Transverse colon (tissue), 4 donors: Measurements from ENCODE around the gene GALNT9. TPM values are rescaled to one million over a fixed set of nuclear protein-coding genes. Genes with fewer than 3 reads are reported as not detected.

Experiments
- DNase-seq: peaks from one replicate; pipeline ENCODE4 v3.0.0-alpha.2; 2019
- H3K27ac ChIP-seq, 4 donors: fragments of 200-600 bp; sonication (generic); 2 replicates each; pipeline ENCODE4 v1.5.1; 2016 to 2018; ENCODE audit warnings: inconsistent platforms in 4 of 4
- H3K27me3 ChIP-seq: fragments of 200-600 bp; sonication (generic); 2 replicates; pipeline ENCODE4 v1.5.1; 2017; ENCODE audit warnings: inconsistent platforms
- H3K36me3 ChIP-seq, 4 donors: fragments of 200-600 bp; sonication (generic); 2 replicates each; pipeline ENCODE4 v1.5.1; 2017 to 2019; ENCODE audit warnings: inconsistent platforms in 4 of 4
- H3K4me1 ChIP-seq, 4 donors: fragments of 200-600 bp; sonication (generic); 2 replicates each; pipeline ENCODE4 v1.5.1; 2017 to 2020; ENCODE audit warnings: inconsistent platforms in 4 of 4
- H3K4me3 ChIP-seq, 4 donors: fragments of 200-600 bp; sonication (generic); 1 replicate in 1 of 4; 2 replicates in 3 of 4; pipeline versions ENCODE4 v1.5.1 to v1.6.1; 2017 to 2019; ENCODE audit warnings: inconsistent platforms in 4 of 4
- H3K9me3 ChIP-seq, 2 donors: fragments of 200-600 bp; sonication (generic); 2 replicates each; pipeline ENCODE4 v1.5.1; 2017 to 2019; ENCODE audit warnings: inconsistent platforms in 2 of 2
- EP300 ChIP-seq: sonication (generic); formaldehyde crosslinking; IDR thresholded peaks from one replicate; pipeline ENCODE4 v1.6.1; 2017; ENCODE audit warnings: antibody characterized with exemption, low read depth
- POLR2A ChIP-seq: fragments of 450-650 bp; IDR thresholded peaks from one replicate; pipeline ENCODE4 v1.6.1; 2016; ENCODE audit warnings: antibody characterized with exemption, mild to moderate bottlenecking, moderate library complexity
- POLR2AphosphoS5 ChIP-seq, 3 donors: sonication (generic); formaldehyde crosslinking; IDR thresholded peaks; one replicate each; pipeline ENCODE4 v1.6.1; 2016; ENCODE audit warnings: antibody characterized with exemption in 3 of 3
- WGBS, 2 donors: methylation state at CpG; one replicate each; pipeline ENCODE4 v1.1.5; 2018; ENCODE audit warnings: low coverage in 1 of 2; 5-methylcytosine and 5-hydroxymethylcytosine counted together
- in situ Hi-C, 4 donors: fragments of 200-750 bp; cut with MboI; loops; one replicate each; pipeline versions ENCODE4 v1.15.0 to v1.15.1; 2017; ENCODE audit warnings: low sequenced_read_pairs in 3 of 4, low pct_ligation_motif_present in 1 of 4, low pct_unique_long_range_greater_than_20kb in 1 of 4
- intact Hi-C: fragments of 100-400 bp; cut with DNase I; formaldehyde crosslinking; loops from one replicate; pipeline ENCODE4 v1.15.1; 2023; ENCODE audit warnings: low total_unique reads
- total RNA-seq, 4 donors: library from RNA; depleted of rRNA; stranded (reverse); fragments of >200 nt; gene quantifications; one replicate each; pipeline ENCODE4 v1.1.0, GENCODE V29; 2016
- TF ChIP-seq, protein P1 (sequence below), 5 experiments: fragments of 200-600 bp in 3 of 5; fragments of 450-650 bp in 2 of 5; sonication (generic) in 3 of 5; IDR thresholded peaks; 1 replicate in 2 of 5; 2 replicates in 3 of 5; pipeline ENCODE4 v1.5.1; 2016 to 2017; ENCODE audit warnings: antibody characterized with exemption in 5 of 5, inconsistent platforms in 3 of 5, mild to moderate bottlenecking in 2 of 5, moderate library complexity in 1 of 5

The GALNT9 gene
- total RNA-seq, 4 donors from 2014 or later = 0.82 to 4.5 TPM; not detected in 2

DNA sequence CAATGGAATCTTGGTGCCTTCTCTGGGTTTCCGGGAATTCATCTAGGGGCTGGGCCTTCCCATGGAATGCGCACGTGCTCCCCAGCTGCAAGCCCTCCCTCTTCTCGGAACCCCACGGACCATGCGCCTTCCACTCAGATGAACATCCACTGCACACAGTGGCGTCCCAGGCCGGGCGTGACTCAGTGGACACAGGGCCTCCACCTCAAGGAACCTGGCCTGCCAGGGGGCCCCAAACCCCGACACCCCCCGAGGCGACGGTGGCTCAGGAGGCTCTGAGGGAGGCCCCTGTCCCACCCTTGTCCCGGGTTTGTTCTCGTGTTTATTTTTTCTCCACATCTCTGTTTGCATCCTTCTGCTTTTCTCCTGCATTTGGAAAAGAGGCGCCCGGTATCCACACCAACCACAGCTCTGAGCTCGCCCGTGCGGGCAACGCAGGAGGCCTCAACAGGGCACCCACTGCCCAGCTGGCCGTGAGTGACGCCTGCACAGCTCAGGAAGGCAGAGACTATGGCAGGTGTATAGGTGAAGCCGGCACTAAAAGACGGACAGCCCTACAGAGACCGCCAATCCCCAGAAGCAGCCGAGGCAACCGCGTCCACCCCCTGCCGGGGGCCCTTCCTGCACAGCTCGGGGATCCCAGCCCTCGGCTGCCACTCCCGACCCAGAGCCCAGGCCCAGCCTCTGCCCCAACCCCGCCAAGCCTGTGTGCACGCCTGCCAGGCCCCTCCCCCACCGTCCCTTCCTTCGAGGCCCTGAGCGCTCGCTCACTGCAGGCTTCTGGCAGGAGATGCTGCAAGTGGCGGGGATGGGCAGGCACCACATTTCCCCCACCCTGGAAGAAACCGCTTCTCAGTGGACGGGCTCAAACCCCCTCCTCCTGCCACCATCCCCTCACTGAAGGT is 23.8 kb upstream of the GALNT9 start:
- intact Hi-C loops = no loop called here
- no peaks in the 10 kb centered on the region for H3K9me3 ChIP-seq
- TF ChIP-seq POLR2AphosphoS5 (IDR thresholded peaks at IDR 0.05) (no peak), EP300 (no peak), POLR2A (no peak)
- TF ChIP-seq, protein P1, sequence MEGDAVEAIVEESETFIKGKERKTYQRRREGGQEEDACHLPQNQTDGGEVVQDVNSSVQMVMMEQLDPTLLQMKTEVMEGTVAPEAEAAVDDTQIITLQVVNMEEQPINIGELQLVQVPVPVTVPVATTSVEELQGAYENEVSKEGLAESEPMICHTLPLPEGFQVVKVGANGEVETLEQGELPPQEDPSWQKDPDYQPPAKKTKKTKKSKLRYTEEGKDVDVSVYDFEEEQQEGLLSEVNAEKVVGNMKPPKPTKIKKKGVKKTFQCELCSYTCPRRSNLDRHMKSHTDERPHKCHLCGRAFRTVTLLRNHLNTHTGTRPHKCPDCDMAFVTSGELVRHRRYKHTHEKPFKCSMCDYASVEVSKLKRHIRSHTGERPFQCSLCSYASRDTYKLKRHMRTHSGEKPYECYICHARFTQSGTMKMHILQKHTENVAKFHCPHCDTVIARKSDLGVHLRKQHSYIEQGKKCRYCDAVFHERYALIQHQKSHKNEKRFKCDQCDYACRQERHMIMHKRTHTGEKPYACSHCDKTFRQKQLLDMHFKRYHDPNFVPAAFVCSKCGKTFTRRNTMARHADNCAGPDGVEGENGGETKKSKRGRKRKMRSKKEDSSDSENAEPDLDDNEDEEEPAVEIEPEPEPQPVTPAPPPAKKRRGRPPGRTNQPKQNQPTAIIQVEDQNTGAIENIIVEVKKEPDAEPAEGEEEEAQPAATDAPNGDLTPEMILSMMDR (IDR thresholded peaks at IDR 0.05) = no peak
- no peaks in the 10 kb centered on the region for H3K36me3 ChIP-seq
- H3K27me3 ChIP-seq = peaks cover 9% of the 10 kb centered on the region
- 70 to 90% methylated on average over 6 to 41 of the region's 42 CpGs for WGBS, 2 donors
- H3K4me3 ChIP-seq = no peak overlapping the region
- H3K4me1 ChIP-seq = peaks cover 0 to 3% (median 0%) of the 10 kb centered on the region in 4 donors
- DNase-seq = no peak
- H3K27ac ChIP-seq = no peak overlapping the region
- in situ Hi-C loops = no loop called here

DNA sequence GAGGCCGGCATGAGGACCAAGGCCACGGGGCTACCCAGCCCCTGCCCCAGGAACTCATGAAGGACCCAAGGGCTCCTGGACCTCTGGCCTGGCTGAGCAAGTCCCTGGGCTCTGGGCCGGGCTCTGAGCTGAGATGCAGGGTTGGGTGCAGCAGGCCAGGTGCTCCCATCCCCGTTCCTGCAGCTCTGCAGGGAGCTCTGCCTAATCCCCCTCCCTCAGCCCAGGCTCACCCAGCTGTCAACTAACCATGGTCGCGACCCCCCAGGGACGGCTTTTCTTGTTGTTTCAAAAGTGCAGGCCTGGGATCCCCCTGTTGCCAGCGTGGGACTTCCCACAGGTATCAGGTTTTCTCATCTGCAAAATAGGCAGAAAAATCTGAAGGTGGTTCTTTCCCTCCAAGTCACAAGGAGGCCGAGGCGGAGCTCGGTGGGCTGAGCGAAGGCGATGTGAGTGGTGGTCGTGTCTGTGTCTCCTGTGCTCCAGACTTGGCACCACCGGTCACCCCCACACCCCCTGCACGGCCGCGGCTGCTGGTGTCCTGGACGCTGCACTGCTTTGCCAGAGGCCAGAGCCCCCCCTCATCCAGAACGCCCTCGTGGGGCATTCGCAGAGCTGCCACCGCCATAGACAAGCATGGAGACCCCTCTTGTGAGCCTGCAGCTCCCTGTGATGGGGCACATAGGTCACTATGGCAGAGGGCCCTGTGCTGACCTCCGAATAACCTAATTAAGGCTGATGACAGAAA is 22.5 kb upstream of the GALNT9 start:
- Histone ChIP-seq H3K36me3 (no peaks in the 10 kb centered on the region), H3K4me1 (peaks cover 0 to under 1% (median 0%) of the 10 kb centered on the region in 4 donors), H3K9me3 (no peaks in the 10 kb centered on the region), H3K27ac (no peak overlapping the region), H3K4me3 (no peak overlapping the region), H3K27me3 (peaks cover 9% of the 10 kb centered on the region)
- 74 to 82% methylated on average over 4 to 15 of the region's 24 CpGs for WGBS, 2 donors
- intact Hi-C loops (no loop called here), in situ Hi-C loops (no loop called here)
- no peak for TF ChIP-seq EP300
- TF ChIP-seq POLR2AphosphoS5 (IDR thresholded peaks at IDR 0.05) = no peak
- DNase-seq = no peak

DNA sequence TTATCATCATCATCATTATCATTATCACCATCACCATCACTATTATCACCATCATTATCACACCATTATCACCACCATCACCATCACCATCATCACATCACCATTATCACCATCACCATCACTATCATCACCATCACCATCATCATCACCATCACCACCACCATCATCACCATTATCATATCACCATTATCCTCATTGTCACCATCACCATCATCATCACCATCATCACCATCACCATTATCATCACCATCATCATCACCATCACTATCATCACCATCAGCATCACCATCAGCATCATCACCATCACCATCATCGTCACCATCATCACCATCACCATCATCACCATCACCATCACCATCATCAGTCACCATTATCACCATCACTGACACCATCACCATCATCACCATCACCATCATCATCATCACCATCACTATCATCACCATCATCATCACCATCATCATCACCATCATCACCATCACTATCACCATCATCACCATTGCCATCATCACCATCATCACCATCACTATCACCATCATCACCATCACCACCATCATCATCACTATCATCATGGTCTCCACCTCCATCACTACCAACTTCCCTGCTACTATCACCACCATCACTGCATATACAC is 20.2 kb upstream of the GALNT9 start:
- H3K36me3 ChIP-seq = no peaks in the 10 kb centered on the region
- H3K27ac ChIP-seq = no peak overlapping the region
- intact Hi-C loops (no loop called here), in situ Hi-C loops (no loop called here)
- no peak for DNase-seq
- H3K9me3 ChIP-seq = no peaks in the 10 kb centered on the region
- TF ChIP-seq POLR2AphosphoS5 (IDR thresholded peaks at IDR 0.05) (no peak), EP300 (no peak), POLR2A (no peak)
- TF ChIP-seq, protein P1 (IDR thresholded peaks at IDR 0.05) = no peak
- 83 to 91% methylated on average over 1 of the region's 1 CpG for WGBS, 2 donors
- no peak overlapping the region for H3K4me3 ChIP-seq
- H3K4me1 ChIP-seq = no peaks in the 10 kb centered on the region
- peaks cover 7% of the 10 kb centered on the region for H3K27me3 ChIP-seq

DNA sequence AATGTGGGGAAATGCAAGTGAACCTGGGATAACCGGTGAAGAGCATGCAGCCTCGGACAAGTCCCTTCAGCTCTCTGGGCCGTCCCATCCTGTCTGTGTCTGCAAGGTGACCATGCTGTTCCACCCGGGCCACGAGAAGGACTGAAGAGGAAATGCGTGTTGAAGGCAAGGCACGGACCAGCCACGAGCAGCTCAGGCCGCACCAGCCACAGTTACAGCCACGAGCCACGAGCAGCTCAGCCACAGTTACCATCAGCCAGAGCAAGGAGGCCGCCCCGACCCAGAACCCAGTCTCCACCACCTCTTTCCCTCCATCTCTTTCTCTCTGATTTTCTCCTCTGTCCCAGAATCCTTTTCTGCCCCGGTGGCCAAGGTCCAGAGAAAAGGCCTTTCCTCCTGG is 18.8 kb upstream of the GALNT9 start:
- in situ Hi-C loops (no loop called here), intact Hi-C loops (no loop called here)
- no peak for DNase-seq
- Histone ChIP-seq H3K4me3 (no peak overlapping the region), H3K27me3 (peaks cover under 1% of the 10 kb centered on the region), H3K27ac (no peak overlapping the region), H3K4me1 (peaks cover 0 to 9% (median 0%) of the 10 kb centered on the region in 4 donors), H3K36me3 (no peaks in the 10 kb centered on the region), H3K9me3 (no peaks in the 10 kb centered on the region)
- TF ChIP-seq, protein P1 (IDR thresholded peaks at IDR 0.05) = no peak
- no peak for TF ChIP-seq POLR2A
- no peak for TF ChIP-seq EP300
- no peak for TF ChIP-seq POLR2AphosphoS5 (IDR thresholded peaks at IDR 0.05)
- 84 to 86% methylated on average over 1 to 14 of the region's 14 CpGs for WGBS, 2 donors
